GM21526 (cell line): Measurements from ENCODE around the gene MATR3.
"Not testable (repeated sequence)": the region's sequence is repeated elsewhere in the genome, so short reads cannot be mapped to it uniquely, and the experiment has no call there.

ENCODE experiments used
- ATAC-seq: cut with Tn5 transposase; IDR thresholded peaks from one replicate; pipeline ENCODE4 v1.9.1; 2021; ENCODE audit warnings: moderate library complexity; ENCODE audit not compliant: unreplicated experiment, low FRiP score

The MATR3 gene

GRCh38 chr5:139295346-139296057 is 2.0 kb downstream of the MATR3 start:
- no peak for ATAC-seq

GRCh38 chr5:139296198-139296597 is 2.7 kb downstream of the MATR3 start:
- ATAC-seq = no peak

GRCh38 chr5:139296862-139297326 is 3.4 kb downstream of the MATR3 start:
- no peak for ATAC-seq

- ATAC-seq = no peak
Measured at GRCh38 chr5:139297439-139298133, 4.0 kb downstream of the MATR3 start.

- ATAC-seq = no peak
Measured at GRCh38 chr5:139298242-139298641, 4.7 kb downstream of the MATR3 start.

- no peak for ATAC-seq
Measured at GRCh38 chr5:139299486-139299885, 5.9 kb downstream of the MATR3 start.

GRCh38 chr5:139301808-139302499 is 8.4 kb downstream of the MATR3 start:
- ATAC-seq = no peak

- no peak for ATAC-seq
Measured at GRCh38 chr5:139304391-139305324, 11.1 kb downstream of the MATR3 start.

GRCh38 chr5:139306197-139306596 is 12.7 kb downstream of the MATR3 start:
- ATAC-seq = no peak

- no peak for ATAC-seq
Measured at GRCh38 chr5:139306628-139307379, 13.3 kb downstream of the MATR3 start.

- ATAC-seq = no peak
Measured at GRCh38 chr5:139308797-139309196, 15.3 kb downstream of the MATR3 start.

GRCh38 chr5:139310715-139311186 is 17.2 kb downstream of the MATR3 start:
- not testable (repeated sequence) for ATAC-seq

- no peak for ATAC-seq
Measured at GRCh38 chr5:139312075-139312474, 18.5 kb downstream of the MATR3 start.

- no peak for ATAC-seq
Measured at GRCh38 chr5:139314276-139314675, 20.7 kb downstream of the MATR3 start.

GRCh38 chr5:139315056-139315615 is 21.6 kb downstream of the MATR3 start:
- ATAC-seq = no peak

- ATAC-seq = no peak
Measured at GRCh38 chr5:139335811-139336210, 42.3 kb downstream of the MATR3 start.

- no peak for ATAC-seq
Measured at GRCh38 chr5:139340051-139340450, 46.5 kb downstream of the MATR3 start.

- peak; percentile 8 for ATAC-seq
Measured at GRCh38 chr5:139341187-139341688, 47.7 kb downstream of the MATR3 start.
